Thymus (tissue), 11 donors: ENCODE data around the gene HS6ST3. TPM values are rescaled to one million over a fixed set of nuclear protein-coding genes. Genes with fewer than 3 reads are reported as not detected.

ENCODE experiments used
- DNase-seq, 9 donors: peaks; one replicate each; pipeline ENCODE4 v3.0.0-alpha.2; 2013; ENCODE audit warnings: low spot score in 9 of 9, low read depth in 6 of 9, missing footprints in 1 of 9
- H3K27ac ChIP-seq, 2 donors: one replicate each; pipeline ENCODE4 v1.5.1; 2013; ENCODE audit warnings: control low read depth in 1 of 2, low read depth in 1 of 2, low read length in 1 of 2, mild to moderate bottlenecking in 1 of 2, moderate library complexity in 1 of 2
- H3K27me3 ChIP-seq, 2 donors: one replicate each; pipeline ENCODE4 v1.5.1; 2013; ENCODE audit warnings: low read length in 1 of 2; ENCODE audit not compliant: control insufficient read depth in 2 of 2, insufficient read depth in 1 of 2
- H3K36me3 ChIP-seq, 2 donors: one replicate each; pipeline ENCODE4 v1.5.1; 2013; ENCODE audit warnings: low read length in 1 of 2, mild to moderate bottlenecking in 1 of 2, moderate library complexity in 1 of 2; ENCODE audit not compliant: control insufficient read depth in 2 of 2, insufficient read depth in 2 of 2
- H3K4me1 ChIP-seq, 2 donors: one replicate each; pipeline ENCODE4 v1.5.1; 2013; ENCODE audit warnings: low read length in 2 of 2; ENCODE audit not compliant: control insufficient read depth in 2 of 2, insufficient read depth in 2 of 2
- H3K4me3 ChIP-seq, 2 donors: one replicate each; pipeline ENCODE4 v1.5.1; 2013; ENCODE audit warnings: low read length in 2 of 2, control low read depth in 1 of 2, mild to moderate bottlenecking in 1 of 2
- H3K9me3 ChIP-seq, 2 donors: one replicate each; pipeline ENCODE4 v1.5.1; 2013; ENCODE audit warnings: low read length in 1 of 2, mild to moderate bottlenecking in 1 of 2; ENCODE audit not compliant: control insufficient read depth in 2 of 2, insufficient read depth in 1 of 2
- WGBS: extraction: QIAGEN DNeasy Blood & Tissue Kit; methylation state at CpG from one replicate; pipeline ENCODE4 v1.1.7; 2013; 5-methylcytosine and 5-hydroxymethylcytosine counted together
- polyA plus RNA-seq: library from polyadenylated mRNA; stranded (reverse); fragments of 200-250 nt; gene quantifications from one replicate; pipeline ENCODE4 v1.2.3, GENCODE V29; 2013
- total RNA-seq: library from RNA; stranded (reverse); fragments of 120-200 nt; gene quantifications from one replicate; pipeline ENCODE4 v1.2.4, GENCODE V29; 2013
- donor health status: healthy.

Gene HS6ST3
- total and polyA plus RNA-seq, 2 donors, result 0.05 to 0.07 TPM

- Histone ChIP-seq H3K9me3 (no peaks in the 10 kb centered on the region), H3K4me3 (no peak overlapping the region), H3K36me3 (no peaks in the 10 kb centered on the region), H3K4me1 (no peaks in the 10 kb centered on the region), H3K27ac (no peak overlapping the region), H3K27me3 (no peaks in the 10 kb centered on the region)
- no peak for DNase-seq
- WGBS, result 88% methylated on average over 4 of the region's 4 CpGs
Observed at GRCh38 chr13:96573563-96573962, 483.7 kb downstream of the HS6ST3 start.

GRCh38 chr13:96575423-96576320 is 485.8 kb downstream of the HS6ST3 start:
- H3K4me3 ChIP-seq, result no peak overlapping the region
- WGBS, result 92% methylated on average over 14 of the region's 14 CpGs
- H3K4me1 ChIP-seq, result no peaks in the 10 kb centered on the region
- no peak for DNase-seq
- no peaks in the 10 kb centered on the region for H3K9me3 ChIP-seq
- H3K27ac ChIP-seq, result no peak overlapping the region
- H3K27me3 ChIP-seq, result no peaks in the 10 kb centered on the region
- no peaks in the 10 kb centered on the region for H3K36me3 ChIP-seq

DNA sequence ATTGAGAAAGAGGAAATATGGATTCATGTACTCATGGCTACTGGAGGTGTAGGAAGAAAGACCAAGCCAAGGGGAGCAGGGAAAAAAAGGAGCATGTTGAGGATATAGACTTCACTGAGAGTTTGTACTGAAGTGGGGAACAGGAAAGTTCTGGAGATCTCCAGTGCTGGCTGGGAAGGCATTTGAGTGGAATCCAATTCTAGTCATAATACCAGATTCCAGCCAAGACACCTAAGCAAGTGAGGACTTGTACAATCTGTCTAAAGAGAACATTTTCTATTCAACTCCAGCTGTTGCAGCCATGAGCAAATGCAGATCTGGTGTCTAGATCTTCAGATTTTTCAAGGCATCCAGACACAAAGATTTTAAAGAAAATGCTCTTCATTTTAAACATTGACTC is 491.8 kb downstream of the HS6ST3 start:
- no peak overlapping the region for H3K4me3 ChIP-seq

DNA sequence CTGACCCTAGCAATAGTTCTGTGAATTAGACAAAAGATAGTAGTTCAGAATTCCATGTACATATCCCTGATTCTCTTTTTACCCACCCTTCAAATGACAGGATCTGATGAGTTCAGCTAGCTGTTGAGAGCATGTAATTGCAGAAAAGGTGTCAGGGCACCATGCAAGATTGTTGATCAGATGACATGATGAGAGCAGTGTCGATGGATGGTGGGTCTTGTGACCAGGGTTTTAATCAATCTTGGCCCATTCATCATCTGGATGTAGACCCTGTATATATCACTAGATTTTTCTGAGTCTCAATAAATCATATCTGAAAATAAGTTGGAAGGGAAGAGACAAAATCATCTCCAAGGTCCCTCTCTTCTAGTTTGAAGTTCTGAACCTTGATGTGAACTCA is 525.3 kb downstream of the HS6ST3 start:
- WGBS, result 80% methylated on average over 1 of the region's 1 CpG
- no peaks in the 10 kb centered on the region for H3K9me3 ChIP-seq
- no peak overlapping the region for H3K4me3 ChIP-seq
- H3K4me1 ChIP-seq, result no peaks in the 10 kb centered on the region
- no peak overlapping the region for H3K27ac ChIP-seq
- no peaks in the 10 kb centered on the region for H3K27me3 ChIP-seq
- DNase-seq, result no peak
- H3K36me3 ChIP-seq, result no peaks in the 10 kb centered on the region

More for the DNA sequence above, 491.8 kb downstream of the HS6ST3 start:
- H3K36me3 ChIP-seq, result no peaks in the 10 kb centered on the region
- no peak overlapping the region for H3K27ac ChIP-seq
- peak in 1 of 9 donors; percentile 1 for DNase-seq
- no peaks in the 10 kb centered on the region for H3K4me1 ChIP-seq
- H3K9me3 ChIP-seq, result no peaks in the 10 kb centered on the region
- no peaks in the 10 kb centered on the region for H3K27me3 ChIP-seq

DNA sequence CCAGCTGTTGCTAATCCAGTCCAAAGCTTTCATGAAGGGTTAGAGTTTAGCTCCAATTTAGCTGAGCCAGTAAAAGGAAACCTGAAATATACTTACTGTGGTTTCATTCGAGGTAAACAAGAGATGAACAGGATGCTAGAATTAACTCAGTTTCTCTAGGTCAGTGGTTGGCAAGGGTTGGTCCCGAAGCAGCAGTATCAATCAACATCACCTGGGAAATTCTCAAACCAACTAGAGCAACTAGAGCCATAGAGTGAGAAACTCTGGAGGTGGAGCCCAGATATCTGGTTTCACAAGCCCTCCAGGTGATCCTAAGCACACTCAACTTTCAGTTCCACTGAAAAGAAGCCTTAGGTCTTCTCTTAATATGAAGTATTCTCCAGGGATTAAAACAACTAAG is 527.6 kb downstream of the HS6ST3 start:
- no peak for DNase-seq
- Histone ChIP-seq H3K9me3 (no peaks in the 10 kb centered on the region), H3K27ac (no peak overlapping the region), H3K27me3 (no peaks in the 10 kb centered on the region), H3K4me1 (no peaks in the 10 kb centered on the region), H3K4me3 (no peak overlapping the region), H3K36me3 (no peaks in the 10 kb centered on the region)
- 77% methylated on average over 2 of the region's 2 CpGs for WGBS

DNA sequence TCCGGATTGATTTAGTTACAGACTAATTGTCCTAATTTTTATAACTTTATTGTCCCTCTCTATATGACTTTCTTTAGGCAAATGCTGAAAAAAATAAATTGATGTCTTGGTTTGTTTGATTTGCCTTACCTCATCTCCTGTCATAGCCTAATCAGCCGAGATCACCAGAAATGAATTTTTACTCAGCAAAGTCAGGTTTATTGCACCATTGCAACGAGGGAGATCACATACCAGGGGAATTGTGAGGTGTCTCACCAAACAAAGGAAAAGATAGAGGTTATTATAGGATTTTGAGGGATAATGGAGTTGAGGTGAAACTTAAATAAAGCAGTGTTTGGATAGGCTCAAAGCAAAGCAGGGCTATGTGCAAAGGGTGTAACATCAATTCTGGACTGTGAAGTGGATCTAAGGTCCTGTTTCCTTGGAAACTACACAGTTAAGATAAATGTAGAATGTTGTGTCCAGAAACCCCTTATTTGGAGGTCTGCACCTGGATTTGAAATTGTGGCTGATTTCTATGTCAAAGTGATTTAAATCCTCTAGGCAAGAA is 531.8 kb downstream of the HS6ST3 start:
- 78% methylated on average over 3 of the region's 3 CpGs for WGBS

GRCh38 chr13:96629331-96629730 is 539.4 kb downstream of the HS6ST3 start:
- no peak overlapping the region for H3K4me3 ChIP-seq
- H3K36me3 ChIP-seq, result no peaks in the 10 kb centered on the region
- 96% methylated on average over 2 of the region's 2 CpGs for WGBS
- no peak overlapping the region for H3K27ac ChIP-seq
- DNase-seq, result no peak
- no peaks in the 10 kb centered on the region for H3K4me1 ChIP-seq
- peaks cover 0 to 2% of the 10 kb centered on the region in 2 donors for H3K9me3 ChIP-seq
- no peaks in the 10 kb centered on the region for H3K27me3 ChIP-seq

More for the DNA sequence above, 531.8 kb downstream of the HS6ST3 start:
- H3K27ac ChIP-seq, result no peak overlapping the region
- H3K27me3 ChIP-seq, result no peaks in the 10 kb centered on the region
- H3K4me1 ChIP-seq, result no peaks in the 10 kb centered on the region
- no peaks in the 10 kb centered on the region for H3K9me3 ChIP-seq
- no peak overlapping the region for H3K4me3 ChIP-seq
- H3K36me3 ChIP-seq, result no peaks in the 10 kb centered on the region
- DNase-seq, result no peak

- DNase-seq, result no peak
- Histone ChIP-seq H3K4me1 (no peaks in the 10 kb centered on the region), H3K9me3 (peaks cover 0 to 2% of the 10 kb centered on the region in 2 donors), H3K27me3 (no peaks in the 10 kb centered on the region), H3K36me3 (no peaks in the 10 kb centered on the region), H3K4me3 (no peak overlapping the region), H3K27ac (no peak overlapping the region)
- WGBS, result 95% methylated on average over 11 of the region's 11 CpGs
Observed at GRCh38 chr13:96632536-96633320, 542.8 kb downstream of the HS6ST3 start.
